Heart left ventricle (tissue), 13 donors: ENCODE measurements around the gene PRICKLE2.

Experiments
- POLR2A ChIP-seq, 2 donors: fragments of 450-650 bp; IDR thresholded peaks; one replicate each; pipeline ENCODE4 v1.6.1; 2017; ENCODE audit warnings: antibody characterized with exemption in 2 of 2, mild to moderate bottlenecking in 2 of 2, moderate library complexity in 2 of 2
- TF ChIP-seq, protein P1 (sequence below), 12 donors: fragments of 200-600 bp; sonication (generic) in 4 of 12; IDR thresholded peaks; one replicate each; pipeline versions ENCODE4 v1.5.0 to v1.8.0; 2018 to 2022; ENCODE audit warnings: antibody characterized with exemption in 12 of 12, mild to moderate bottlenecking in 5 of 12
- donor health status: ischemic (EF 13 %, LVEDD 7.1; RV severe dilation, severe dysfunction).
- donor health status: DM: no; HTN: yes; CAD: no.
- donor health status: DM: no; HTN: no; CAD: no.
- donor health status: ischemic (EF 25% LVEDD 6.9; RV normal size, moderate dysfunction).
- donor health status: ischemic (EF 25% LVEDD 5.7; RV mildly dilated, moderate dysfunction).
- donor health status: ischemic (EF 35%, LVEDD 5.7; RV mildly dilated, moderate dysfunction).
- donor health status: nonischemic (EF 11% LVEDD 7.7; RV severe dilation, severe dysfunction).
- donor health status: DM: yes; HTN: yes; CAD: no.
- donor health status: PGD.
- donor health status: ischemic (EF 29% LVEDD 5.4; RV normal size, mild dysfunction).
- donor health status: nonischemic (EF 23%, LVEDD 6.1; RV moderate dilation, normal function).

DNA sequence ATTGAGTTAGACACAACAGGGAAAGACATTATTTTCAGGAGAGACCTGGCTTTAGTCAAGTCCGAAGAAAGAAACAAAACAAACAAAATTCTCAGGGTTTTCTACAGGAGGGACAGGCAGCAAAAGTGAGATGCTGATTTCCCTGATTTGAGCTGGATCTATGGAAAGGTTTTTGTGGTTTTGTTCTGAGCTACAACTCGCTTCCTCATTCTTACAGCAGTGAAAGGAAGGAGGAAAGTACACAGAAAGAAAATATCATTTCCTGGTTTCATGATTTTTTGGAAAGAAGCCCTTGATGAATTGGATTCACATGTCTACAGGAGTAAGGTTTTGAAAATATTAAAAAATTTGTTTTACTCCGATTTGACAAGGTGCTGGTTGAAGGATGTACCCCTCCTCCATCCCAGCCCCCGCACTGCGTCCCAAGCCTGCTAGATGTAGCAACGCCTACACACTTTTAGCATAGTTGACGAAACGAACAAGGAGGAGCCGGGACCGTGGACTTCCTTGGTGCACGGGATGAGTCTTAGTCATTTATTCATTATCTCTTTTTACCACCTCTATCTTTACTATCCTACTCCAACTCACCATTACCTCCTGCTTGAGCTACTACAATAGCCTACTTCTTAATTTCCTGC lies 10.8 kb downstream of the PRICKLE2 start:
- TF ChIP-seq, protein P1, sequence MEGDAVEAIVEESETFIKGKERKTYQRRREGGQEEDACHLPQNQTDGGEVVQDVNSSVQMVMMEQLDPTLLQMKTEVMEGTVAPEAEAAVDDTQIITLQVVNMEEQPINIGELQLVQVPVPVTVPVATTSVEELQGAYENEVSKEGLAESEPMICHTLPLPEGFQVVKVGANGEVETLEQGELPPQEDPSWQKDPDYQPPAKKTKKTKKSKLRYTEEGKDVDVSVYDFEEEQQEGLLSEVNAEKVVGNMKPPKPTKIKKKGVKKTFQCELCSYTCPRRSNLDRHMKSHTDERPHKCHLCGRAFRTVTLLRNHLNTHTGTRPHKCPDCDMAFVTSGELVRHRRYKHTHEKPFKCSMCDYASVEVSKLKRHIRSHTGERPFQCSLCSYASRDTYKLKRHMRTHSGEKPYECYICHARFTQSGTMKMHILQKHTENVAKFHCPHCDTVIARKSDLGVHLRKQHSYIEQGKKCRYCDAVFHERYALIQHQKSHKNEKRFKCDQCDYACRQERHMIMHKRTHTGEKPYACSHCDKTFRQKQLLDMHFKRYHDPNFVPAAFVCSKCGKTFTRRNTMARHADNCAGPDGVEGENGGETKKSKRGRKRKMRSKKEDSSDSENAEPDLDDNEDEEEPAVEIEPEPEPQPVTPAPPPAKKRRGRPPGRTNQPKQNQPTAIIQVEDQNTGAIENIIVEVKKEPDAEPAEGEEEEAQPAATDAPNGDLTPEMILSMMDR (IDR thresholded peaks at IDR 0.05), result no peak
- TF ChIP-seq POLR2A (IDR thresholded peaks at IDR 0.05), result no peak
